Erythroblast (primary cell): ENCODE data around the gene BMF.
"Not testable (repeated sequence)": the region's sequence is repeated elsewhere in the genome, so short reads cannot be mapped to it uniquely, and the experiment has no call there.

Experiments
- GATA1 ChIP-seq: IDR thresholded peaks from 2 replicates; pipeline ENCODE4 v1.6.1; 2011; ENCODE audit warnings: low read depth, mild to moderate bottlenecking, control low read depth, low read length, moderate library complexity
- POLR2A ChIP-seq: IDR thresholded peaks from 2 replicates; pipeline ENCODE4 v1.6.1; 2011; ENCODE audit warnings: mild to moderate bottlenecking, low read length

DNA sequence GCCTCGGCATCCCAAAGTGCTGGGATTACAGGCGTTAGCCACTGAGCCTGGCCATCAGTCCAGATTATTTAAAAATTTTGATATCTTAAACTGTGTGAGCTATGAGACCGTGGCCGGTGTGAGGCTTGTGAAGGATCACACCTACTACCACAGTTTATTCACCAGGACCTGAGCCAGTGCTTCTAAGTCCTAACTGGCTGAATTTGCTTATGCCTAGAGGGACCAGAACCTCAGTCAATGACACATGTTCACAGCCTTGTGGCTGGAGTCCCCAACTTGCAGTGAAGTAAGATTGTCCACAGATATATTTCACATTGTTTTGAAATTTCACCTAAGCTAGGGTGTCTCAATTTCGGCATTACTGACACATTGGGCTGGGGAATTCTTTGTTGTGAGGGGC is 15.2 kb upstream of the BMF start:
- TF ChIP-seq POLR2A, GATA1: not testable (repeated sequence)
